Uterus (tissue), 4 donors: ENCODE results near the gene MPL. TPM values are rescaled to one million over a fixed set of nuclear protein-coding genes. Genes with fewer than 3 reads are reported as not detected.

ENCODE experiments used
- DNase-seq, 2 donors: peaks; one replicate each; pipeline ENCODE4 v3.0.0-alpha.2; 2019 to 2020
- H3K27ac ChIP-seq, 2 donors: fragments of 200-600 bp; sonication (generic); 1 replicate in 1 of 2; 2 replicates in 1 of 2; pipeline ENCODE4 v1.5.1; 2016 to 2018
- H3K27me3 ChIP-seq, 2 donors: fragments of 200-600 bp; sonication (generic); one replicate each; pipeline ENCODE4 v1.5.1; 2018 to 2019; ENCODE audit warnings: control low read depth in 1 of 2
- H3K36me3 ChIP-seq, 2 donors: fragments of 200-600 bp; sonication (generic); one replicate each; pipeline ENCODE4 v1.5.1; 2019; ENCODE audit warnings: control low read depth in 1 of 2
- H3K4me1 ChIP-seq, 2 donors: fragments of 200-600 bp; sonication (generic); one replicate each; pipeline ENCODE4 v1.5.1; 2018 to 2019; ENCODE audit warnings: control low read depth in 1 of 2
- H3K4me3 ChIP-seq, 2 donors: fragments of 200-600 bp; sonication (generic); 1 replicate in 1 of 2; 2 replicates in 1 of 2; pipeline ENCODE4 v1.5.1; 2018 to 2019; ENCODE audit warnings: mild to moderate bottlenecking in 1 of 2
- H3K9me3 ChIP-seq, 2 donors: fragments of 200-600 bp; sonication (generic); one replicate each; pipeline ENCODE4 v1.5.1; 2019; ENCODE audit warnings: control low read depth in 1 of 2
- CTCF ChIP-seq, 4 experiments: fragments of 200-600 bp in 2 of 4; fragments of 450-650 bp in 2 of 4; sonication (generic) in 2 of 4; IDR thresholded peaks; one replicate each; pipeline ENCODE4 v1.5.1; 2016 to 2019; ENCODE audit warnings: antibody characterized with exemption in 4 of 4, mild to moderate bottlenecking in 2 of 4, moderate library complexity in 1 of 4
- POLR2A ChIP-seq, 2 donors: fragments of 450-650 bp; IDR thresholded peaks; one replicate each; pipeline ENCODE4 v1.6.1; 2016; ENCODE audit warnings: antibody characterized with exemption in 2 of 2, mild to moderate bottlenecking in 1 of 2, moderate library complexity in 1 of 2
- intact Hi-C: fragments of 100-400 bp; cut with DNase I; formaldehyde crosslinking; loops from one replicate; pipeline ENCODE4 v1.15.1; 2023; ENCODE audit warnings: low total_unique reads
- total RNA-seq, 4 donors: library from RNA; depleted of rRNA in 3 of 4; stranded (reverse); fragments of >200 nt in 3 of 4; gene quantifications; one replicate each; pipeline versions ENCODE4 v1.1.0 to v1.2.4, GENCODE V29; 2014 to 2023
- donor health status: DM: yes; HTN: yes; CAD: no.

MPL gene
- total RNA-seq, 4 donors from 2014 or later: 1.3 TPM; not detected in 3

GRCh38 chr1:43387976-43388599 lies 50.5 kb downstream of the MPL start:
- Histone ChIP-seq H3K4me3 (peak overlapping the region in 1 of 2 donors; percentile 80), H3K4me1 (peaks cover 0 to 17% of the 10 kb centered on the region in 2 donors), H3K36me3 (no peaks in the 10 kb centered on the region), H3K27ac (no peak overlapping the region), H3K27me3 (no peaks in the 10 kb centered on the region), H3K9me3 (no peaks in the 10 kb centered on the region)
- no peak for DNase-seq
- TF ChIP-seq POLR2A (IDR thresholded peaks at IDR 0.05): no peak
- TF ChIP-seq CTCF (IDR thresholded peaks at IDR 0.05): no peak
- intact Hi-C loops: no loop called here

- peak overlapping the region in 1 of 2 donors; percentile 74 for H3K27ac ChIP-seq
- no peaks in the 10 kb centered on the region for H3K36me3 ChIP-seq
- peak overlapping the region; percentile 74 to 80 for H3K4me3 ChIP-seq
- TF ChIP-seq CTCF (IDR thresholded peaks at IDR 0.05) (no peak), POLR2A (IDR thresholded peaks at IDR 0.05) (no peak)
- intact Hi-C loops: no loop called here
- peaks cover 0 to 17% of the 10 kb centered on the region in 2 donors for H3K4me1 ChIP-seq
- no peaks in the 10 kb centered on the region for H3K9me3 ChIP-seq
- no peak for DNase-seq
- no peaks in the 10 kb centered on the region for H3K27me3 ChIP-seq
Measured at GRCh38 chr1:43388613-43389012, 51.0 kb downstream of the MPL start.

- H3K27ac ChIP-seq: peak within 1 kb of the TSS; percentile 74 to 86
- no peaks in the 10 kb centered on the region for H3K36me3 ChIP-seq
- peak; percentile 96 for DNase-seq
- peaks cover 0 to 17% of the 10 kb centered on the region in 2 donors for H3K4me1 ChIP-seq
- H3K4me3 ChIP-seq: peak within 1 kb of the TSS; percentile 74 to 80
- no peaks in the 10 kb centered on the region for H3K9me3 ChIP-seq
- peak; percentile 40 to 72 for TF ChIP-seq POLR2A (IDR thresholded peaks at IDR 0.05)
- TF ChIP-seq CTCF (IDR thresholded peaks at IDR 0.05): no peak
- intact Hi-C loops: no loop called here
- H3K27me3 ChIP-seq: no peaks in the 10 kb centered on the region
Measured at GRCh38 chr1:43389326-43390313, 52.0 kb downstream of the MPL start, which contains the start of the genes MED8 and SZT2. TSS of gene MED8 (minus strand) at chr1:43389800. CDS start at chr1:43389764, 36 bp downstream. TSS of gene SZT2 (plus strand) at chr1:43389899. CDS start at chr1:43389969, 70 bp downstream.

GRCh38 chr1:43392702-43393101 lies 55.1 kb downstream of the MPL start:
- Histone ChIP-seq H3K9me3 (no peaks in the 10 kb centered on the region), H3K4me1 (peaks cover 0 to 17% of the 10 kb centered on the region in 2 donors), H3K36me3 (no peaks in the 10 kb centered on the region), H3K27me3 (no peaks in the 10 kb centered on the region), H3K4me3 (no peak overlapping the region), H3K27ac (no peak overlapping the region)
- DNase-seq: no peak
- intact Hi-C loops: no loop called here
- TF ChIP-seq CTCF (IDR thresholded peaks at IDR 0.05): no peak

GRCh38 chr1:43395523-43395922 lies 57.9 kb downstream of the MPL start:
- Histone ChIP-seq H3K9me3 (no peaks in the 10 kb centered on the region), H3K36me3 (no peaks in the 10 kb centered on the region), H3K4me1 (peaks cover 0 to 7% of the 10 kb centered on the region in 2 donors), H3K4me3 (no peak overlapping the region), H3K27ac (no peak overlapping the region), H3K27me3 (no peaks in the 10 kb centered on the region)
- no peak for TF ChIP-seq POLR2A (IDR thresholded peaks at IDR 0.05)
- no peak for TF ChIP-seq CTCF (IDR thresholded peaks at IDR 0.05)
- intact Hi-C loops: no loop called here
- no peak for DNase-seq
